ENCODE measurements around the gene TBC1D14.

GRCh38 chr4:7003176-7003878, 93.7 kb downstream of the TBC1D14 start:
- TF ChIP-seq SRF (IDR thresholded peaks at IDR 0.05; ENCODE audit: low read depth, low read length) (no peak), CHD1 (IDR thresholded peaks at IDR 0.05; ENCODE audit: low read depth, low read length) (no peak), CTBP2 (IDR thresholded peaks at IDR 0.05; ENCODE audit: borderline replicate concordance, insufficient read depth, insufficient read length, low read length) (no peak), POLR2AphosphoS5 (IDR thresholded peaks at IDR 0.05; ENCODE audit: low read depth, low read length) (no peak), POLR2A (IDR thresholded peaks at IDR 0.05; ENCODE audit: control extremely low read depth in 1 of 2, low read depth in 2 of 2, low read length in 2 of 2) (no peak), PHF8 (conservative IDR thresholded peaks at IDR 0.05; ENCODE audit: low read depth, low read length) (no peak), ZNF274 (IDR thresholded peaks at IDR 0.05; ENCODE audit: borderline replicate concordance, extremely low read depth, low read length) (no peak), EZH2 (IDR thresholded peaks at IDR 0.05; ENCODE audit: low read depth, low read length, severe bottlenecking) (no peak)
